K562 (cell line): ENCODE measurements around the gene C17orf75. TPM values are rescaled to one million over a fixed set of nuclear protein-coding genes. Genes with fewer than 3 reads are reported as not detected.
A peak's percentile ranks its signal among the peaks of the same experiment; 100 is the strongest.

Experiments
- CBX1 ChIP-seq: sonication (generic); IDR thresholded peaks from 2 replicates; pipeline ENCODE4 v1.6.1; 2016; ENCODE audit warnings: antibody characterized with exemption, low read depth, mild to moderate bottlenecking
- EGR1 ChIP-seq: fragments of 450-650 bp; conservative IDR thresholded peaks from 2 replicates; pipeline ENCODE4 v1.6.1; 2017; ENCODE audit warnings: mild to moderate bottlenecking
- GABPB2 ChIP-seq: fragments of 250-450 bp; sonication (Bioruptor Pico); conservative IDR thresholded peaks from 2 replicates; pipeline ENCODE4 v1.5.1; 2021; ENCODE audit warnings: mild to moderate bottlenecking
- GATAD2B ChIP-seq: fragments of 450-650 bp; IDR thresholded peaks from 2 replicates; pipeline ENCODE4 v1.6.1; 2017; ENCODE audit warnings: mild to moderate bottlenecking, borderline replicate concordance
- HMGXB4 ChIP-seq: sonication (generic); formaldehyde crosslinking; IDR thresholded peaks from 2 replicates; pipeline ENCODE4 v1.8.1; 2023; ENCODE audit warnings: mild to moderate bottlenecking, missing genetic modification reagents
- MNT ChIP-seq, 2 experiments: fragments of 450-650 bp; conservative IDR thresholded peaks; 2 replicates each; pipeline ENCODE4 v1.6.1; 2017; ENCODE audit warnings: mild to moderate bottlenecking in 2 of 2, moderate library complexity in 2 of 2
- PCBP1 ChIP-seq: fragments of 200-400 bp; formaldehyde crosslinking; IDR thresholded peaks from 2 replicates; pipeline ENCODE4 v1.6.1; 2018; ENCODE audit warnings: mild to moderate bottlenecking, low read depth, low read length; ENCODE audit not compliant: poor library complexity, severe bottlenecking
- PHTF2 ChIP-seq: fragments of 250-450 bp; sonication (Bioruptor Pico); IDR thresholded peaks from 2 replicates; pipeline ENCODE4 v1.5.0; 2021; ENCODE audit warnings: mild to moderate bottlenecking
- RHOXF2B ChIP-seq: fragments of 250-450 bp; sonication (Bioruptor Pico); conservative IDR thresholded peaks from 2 replicates; pipeline ENCODE4 v1.5.1; 2021
- SMAD3 ChIP-seq: fragments of 450-650 bp; formaldehyde crosslinking; conservative IDR thresholded peaks from 2 replicates; pipeline ENCODE4 v1.4.0; 2020; ENCODE audit warnings: mild to moderate bottlenecking
- SPI1 ChIP-seq: IDR thresholded peaks from 2 replicates; pipeline ENCODE4 v1.6.1; 2011; ENCODE audit warnings: low read depth, low read length, control low read depth, borderline replicate concordance
- TAF9B ChIP-seq: fragments of 450-650 bp; IDR thresholded peaks from 2 replicates; pipeline ENCODE4 v1.6.1; 2018; ENCODE audit warnings: mild to moderate bottlenecking; ENCODE audit not compliant: partially characterized antibody
- TAL1 ChIP-seq: fragments of 450-650 bp; IDR thresholded peaks from 2 replicates; pipeline ENCODE4 v1.6.1; 2016; ENCODE audit warnings: mild to moderate bottlenecking
- TCF7 ChIP-seq: sonication (generic); IDR thresholded peaks from 2 replicates; pipeline ENCODE4 v1.6.1; 2016; ENCODE audit warnings: antibody characterized with exemption, borderline replicate concordance
- ZBTB49 ChIP-seq: sonication (generic); formaldehyde crosslinking; IDR thresholded peaks from 2 replicates; pipeline ENCODE4 v1.8.0; 2022; ENCODE audit warnings: missing genetic modification reagents, mild to moderate bottlenecking, borderline replicate concordance
- ZFP30 ChIP-seq: fragments of 250-450 bp; sonication (Bioruptor Pico); IDR thresholded peaks from 2 replicates; pipeline ENCODE4 v1.8.0; 2022; ENCODE audit warnings: moderate library complexity, mild to moderate bottlenecking, inconsistent platforms, borderline replicate concordance
- ZKSCAN8 ChIP-seq: fragments of 200-800 bp; sonication (Bioruptor generic); IDR thresholded peaks from 2 replicates; pipeline ENCODE4 v1.6.1; 2016; ENCODE audit warnings: missing genetic modification characterization, missing compliant biosample characterization
- ZNF217 ChIP-seq: sonication (generic); formaldehyde crosslinking; IDR thresholded peaks from 2 replicates; pipeline ENCODE4 v1.8.0; 2022; ENCODE audit warnings: mild to moderate bottlenecking, missing genetic modification reagents
- ZNF232 ChIP-seq: sonication (generic); formaldehyde crosslinking; IDR thresholded peaks from 2 replicates; pipeline ENCODE4 v1.8.0; 2022; ENCODE audit warnings: mild to moderate bottlenecking, missing genetic modification reagents
- ZNF277 ChIP-seq: fragments of 250-450 bp; sonication (Bioruptor Pico); IDR thresholded peaks from 2 replicates; pipeline ENCODE4 v1.8.0; 2022; ENCODE audit warnings: inconsistent platforms, mild to moderate bottlenecking, moderate library complexity, borderline replicate concordance
- ZNF75A ChIP-seq: fragments of 450-650 bp; formaldehyde crosslinking; IDR thresholded peaks from 2 replicates; pipeline ENCODE4 v1.4.0; 2020; ENCODE audit warnings: mild to moderate bottlenecking
- ZNF764 ChIP-seq: fragments of 250-450 bp; sonication (Bioruptor Pico); IDR thresholded peaks from 2 replicates; pipeline ENCODE4 v1.4.0; 2020; ENCODE audit warnings: low read depth, mild to moderate bottlenecking, moderate library complexity
- polyA plus RNA-seq, 8 experiments: library from polyadenylated mRNA; depleted of rRNA in 4 of 8; stranded (reverse) in 5 of 8; unstranded in 3 of 8; fragments of >200 nt; fragmentation: Nextera tagmentation in 2 of 8; fragmentation: Illumina TruSeq in 1 of 8; extraction: Ambion mirVana in 2 of 8; extraction: Trizol in 1 of 8; gene quantifications; 2 replicates each; pipeline versions ENCODE4 v1.2.1 to v1.2.3, GENCODE V29; 2011 to 2014; ENCODE audit warnings: inconsistent platforms in 1 of 8, missing spikeins in 1 of 8
- total RNA-seq, 7 experiments: library from RNA; depleted of rRNA in 6 of 7; stranded (reverse); fragments of >200 nt in 6 of 7; fragmentation: Illumina TruSeq in 2 of 7; extraction: Trizol in 2 of 7; gene quantifications; 2 replicates each; pipeline versions ENCODE4 v1.2.1 to v1.2.3, GENCODE V29; 2011 to 2021; ENCODE audit warnings: low replicate concordance in 1 of 7

The C17orf75 gene
- total and polyA plus RNA-seq, 9 of the 15 experiments (the other 6 are each of a cell fraction or from before 2014, with no cell fraction given), result 15.5 to 55.7 (median 18.5) TPM

GRCh38 chr17:32349854-32350665 is 8.1 kb upstream of the C17orf75 start, which contains the start of gene ZNF207 (continued):
- TF ChIP-seq EGR1 (peak; percentile 72), PHTF2 (no peak), ZNF764 (CRISPR knock-in tag) (no peak), TAL1 (no peak), PCBP1 (no peak), SMAD3 (CRISPR knock-in tag) (0 out of 2 replicates have a peak, but pooled peaks have one; percentile 12), SPI1 (no peak), ZNF75A (CRISPR knock-in tag) (no peak), ZNF217 (CRISPR knock-in tag) (no peak), TAF9B (peak; percentile 96), GATAD2B (no peak), RHOXF2B (no peak), GABPB2 (CRISPR knock-in tag) (no peak), ZNF232 (CRISPR knock-in tag) (no peak), CBX1 (no peak), ZNF277 (CRISPR knock-in tag) (no peak), MNT (conservative IDR thresholded peaks at IDR 0.05) (peak; percentile 48 to 70; a peak in 3 of 4 replicates), ZFP30 (CRISPR knock-in tag) (no peak), ZKSCAN8 (CRISPR knock-in tag) (no peak), TCF7 (no peak), ZBTB49 (CRISPR knock-in tag) (no peak), HMGXB4 (CRISPR knock-in tag) (no peak; the same call in 1 of the 2 replicates)
